ENCODE results near the gene HEBP2. TPM values are rescaled to one million over a fixed set of nuclear protein-coding genes. Genes with fewer than 3 reads are reported as not detected.

HEBP2 gene
- total RNA-seq, 1 experiment from 2014 or later: 51.6 TPM

DNA sequence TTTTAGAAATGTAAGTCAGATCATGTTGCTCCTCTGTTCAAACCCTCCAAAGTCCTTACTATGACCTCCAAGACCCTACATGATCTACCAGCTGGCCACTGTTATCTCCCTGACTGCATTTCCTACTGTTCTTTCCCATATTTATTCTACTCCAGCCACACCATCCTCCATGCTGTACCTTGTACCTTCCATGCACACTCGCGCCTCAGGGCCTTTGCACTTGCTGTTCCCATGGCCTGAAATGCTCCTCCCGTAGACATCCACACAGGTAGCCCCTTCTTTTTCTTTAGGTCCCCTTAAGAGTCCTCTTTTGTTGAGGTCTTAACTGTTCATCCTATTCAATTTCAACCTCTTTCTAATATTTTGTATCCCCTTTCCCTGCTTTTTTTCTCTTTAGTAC lies 47.0 kb downstream of the HEBP2 start:
- Histone ChIP-seq H3K27ac (ENCODE audit: low read depth, low read length) (no peak overlapping the region), H4K20me1 (ENCODE audit: insufficient read depth) (no peaks in the 10 kb centered on the region), H3K4me2 (ENCODE audit: low read length) (no peak overlapping the region), H3K4me1 (ENCODE audit: control insufficient read depth in 1 of 2, insufficient read depth in 2 of 2, low read length in 2 of 2) (peaks cover 12 to 21% of the 10 kb centered on the region in 2 experiments), H3K79me2 (ENCODE audit: insufficient read depth, low read length) (no peaks in the 10 kb centered on the region), H3K36me3 (ENCODE audit: control insufficient read depth in 1 of 2, insufficient read depth in 2 of 2, low read length in 2 of 2) (no peaks in the 10 kb centered on the region), H3K9me3 (ENCODE audit: control insufficient read depth in 1 of 2, insufficient read depth in 1 of 2, low read depth in 1 of 2, low read length in 2 of 2) (no peaks in the 10 kb centered on the region), H3K27me3 (ENCODE audit: insufficient read depth, low read length) (no peaks in the 10 kb centered on the region), H2AFZ (ENCODE audit: low read depth, low read length, poor library complexity, severe bottlenecking) (no peak overlapping the region), H3K9me2 (ENCODE audit: insufficient read depth) (no peaks in the 10 kb centered on the region), H3K4me3 (replicated peaks in 1 of 2; ENCODE audit: low read depth in 1 of 2, low read length in 2 of 2) (no peak overlapping the region), H3K9ac (ENCODE audit: low read length) (no peak overlapping the region)
- ChIA-PET CTCF (no interaction called here), RAD21 (ENCODE audit: low non-redundant PET in 1 of 2, low total read pairs in 2 of 2, uncharacterized antibody in 2 of 2, unreplicated experiment in 2 of 2) (no interaction called here), POLR2A (no interaction called here)
- BruUV-seq (replicated peaks): no TSS peak
- intact Hi-C loops (cut with micrococcal nuclease): no loop called here
- ATAC-seq (no peak), DNase-seq (ENCODE audit: low read depth, low spot score) (no peak)
- TF ChIP-seq, protein P1, sequence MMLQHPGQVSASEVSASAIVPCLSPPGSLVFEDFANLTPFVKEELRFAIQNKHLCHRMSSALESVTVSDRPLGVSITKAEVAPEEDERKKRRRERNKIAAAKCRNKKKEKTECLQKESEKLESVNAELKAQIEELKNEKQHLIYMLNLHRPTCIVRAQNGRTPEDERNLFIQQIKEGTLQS (IDR thresholded peaks at IDR 0.05): no peak
- TF ChIP-seq, protein P2, sequence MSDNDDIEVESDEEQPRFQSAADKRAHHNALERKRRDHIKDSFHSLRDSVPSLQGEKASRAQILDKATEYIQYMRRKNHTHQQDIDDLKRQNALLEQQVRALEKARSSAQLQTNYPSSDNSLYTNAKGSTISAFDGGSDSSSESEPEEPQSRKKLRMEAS (IDR thresholded peaks at IDR 0.05): no peak
- TF ChIP-seq EZH2 (IDR thresholded peaks at IDR 0.05) (no peak), FOSL1 (IDR thresholded peaks at IDR 0.05; ENCODE audit: low read depth) (no peak), ELF1 (IDR thresholded peaks at IDR 0.05; ENCODE audit: borderline replicate concordance, low read depth) (no peak), SIN3A (IDR thresholded peaks at IDR 0.05; ENCODE audit: low read depth) (no peak), YY1 (IDR thresholded peaks at IDR 0.05; ENCODE audit: extremely low read depth, insufficient replicate concordance, low read depth, low read length) (no peak), POLR2AphosphoS5 (IDR thresholded peaks at IDR 0.05; ENCODE audit: low read depth, low read length) (no peak), POLR2A (IDR thresholded peaks at IDR 0.05; ENCODE audit: borderline replicate concordance, extremely low read depth, insufficient read depth, insufficient read length) (no peak), JUND (IDR thresholded peaks at IDR 0.05) (no peak)
- TF ChIP-seq, protein P3, sequence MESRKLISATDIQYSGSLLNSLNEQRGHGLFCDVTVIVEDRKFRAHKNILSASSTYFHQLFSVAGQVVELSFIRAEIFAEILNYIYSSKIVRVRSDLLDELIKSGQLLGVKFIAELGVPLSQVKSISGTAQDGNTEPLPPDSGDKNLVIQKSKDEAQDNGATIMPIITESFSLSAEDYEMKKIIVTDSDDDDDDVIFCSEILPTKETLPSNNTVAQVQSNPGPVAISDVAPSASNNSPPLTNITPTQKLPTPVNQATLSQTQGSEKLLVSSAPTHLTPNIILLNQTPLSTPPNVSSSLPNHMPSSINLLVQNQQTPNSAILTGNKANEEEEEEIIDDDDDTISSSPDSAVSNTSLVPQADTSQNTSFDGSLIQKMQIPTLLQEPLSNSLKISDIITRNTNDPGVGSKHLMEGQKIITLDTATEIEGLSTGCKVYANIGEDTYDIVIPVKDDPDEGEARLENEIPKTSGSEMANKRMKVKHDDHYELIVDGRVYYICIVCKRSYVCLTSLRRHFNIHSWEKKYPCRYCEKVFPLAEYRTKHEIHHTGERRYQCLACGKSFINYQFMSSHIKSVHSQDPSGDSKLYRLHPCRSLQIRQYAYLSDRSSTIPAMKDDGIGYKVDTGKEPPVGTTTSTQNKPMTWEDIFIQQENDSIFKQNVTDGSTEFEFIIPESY (IDR thresholded peaks at IDR 0.05; ENCODE audit: extremely low read depth, insufficient replicate concordance, low read length): no peak
